ENCODE results near the gene CXXC1. TPM values are rescaled to one million over a fixed set of nuclear protein-coding genes. Genes with fewer than 3 reads are reported as not detected.

CXXC1 gene
- total RNA-seq, 1 donor from 2014 or later: 35.0 TPM

- no peaks in the 10 kb centered on the region for H3K36me3 ChIP-seq
- H3K4me3 Mint-ChIP-seq: no peak overlapping the region
Measured at GRCh38 chr18:50285071-50285470, 2.4 kb downstream of the CXXC1 start.

GRCh38 chr18:50284255-50284885, 3.1 kb downstream of the CXXC1 start:
- peaks cover 29% of the 10 kb centered on the region for H3K79me2 ChIP-seq (ENCODE audit: low read depth)
- no peaks in the 10 kb centered on the region for H3K9me3 Mint-ChIP-seq
- no peak overlapping the region for H3K27ac Mint-ChIP-seq
- no peak overlapping the region for H3K9ac ChIP-seq
- H3K4me1 Mint-ChIP-seq: peaks cover 29% of the 10 kb centered on the region
- peak overlapping the region; percentile 70 for H3K4me3 Mint-ChIP-seq
- no peak for TF ChIP-seq CTCF (IDR thresholded peaks at IDR 0.05)
- no peak for TF ChIP-seq EZH2phosphoT487 (IDR thresholded peaks at IDR 0.05)
- TF ChIP-seq EZH2 (IDR thresholded peaks at IDR 0.05): no peak
- peaks cover 14% of the 10 kb centered on the region for H3K4me1 ChIP-seq
- peaks cover 14% of the 10 kb centered on the region for H3K27me3 Mint-ChIP-seq (ENCODE audit: insufficient read depth, low read depth)
- H3K4me2 ChIP-seq: no peak overlapping the region
- no peak overlapping the region for H3K4me3 ChIP-seq
- no peak for DNase-seq (ENCODE audit: low spot score)
- peaks cover under 1% of the 10 kb centered on the region for H4K20me1 ChIP-seq (ENCODE audit: low read depth)
- no peak overlapping the region for H2AFZ ChIP-seq (replicated peaks)
- no peaks in the 10 kb centered on the region for H3K36me3 ChIP-seq
- H3K27ac ChIP-seq: no peak overlapping the region
- H3K27me3 ChIP-seq: no peaks in the 10 kb centered on the region
- H3K36me3 Mint-ChIP-seq: peaks cover 28% of the 10 kb centered on the region
- H3F3A ChIP-seq (ENCODE audit: low read depth): peaks cover 11% of the 10 kb centered on the region
- no peaks in the 10 kb centered on the region for H3K9me3 ChIP-seq (ENCODE audit: low read depth)

More at GRCh38 chr18:50285071-50285470, 2.4 kb downstream of the CXXC1 start:
- no peaks in the 10 kb centered on the region for H3K27me3 ChIP-seq
- Mint-ChIP-seq H3K36me3 (peaks cover 27% of the 10 kb centered on the region), H3K27me3 (ENCODE audit: insufficient read depth, low read depth) (peaks cover 14% of the 10 kb centered on the region), H3K27ac (no peak overlapping the region), H3K4me1 (peaks cover 28% of the 10 kb centered on the region), H3K9me3 (no peaks in the 10 kb centered on the region)
- H3K4me3 ChIP-seq: no peak overlapping the region
- H3K9me3 ChIP-seq (ENCODE audit: low read depth): no peaks in the 10 kb centered on the region
- no peak overlapping the region for H3K27ac ChIP-seq
- DNase-seq (ENCODE audit: low spot score): no peak
- no peak overlapping the region for H3K4me2 ChIP-seq
- TF ChIP-seq CTCF (IDR thresholded peaks at IDR 0.05) (no peak), EZH2phosphoT487 (IDR thresholded peaks at IDR 0.05) (no peak)
- H3F3A ChIP-seq (ENCODE audit: low read depth): peaks cover 11% of the 10 kb centered on the region
- H3K79me2 ChIP-seq (ENCODE audit: low read depth): peaks cover 22% of the 10 kb centered on the region
- H3K9ac ChIP-seq: no peak overlapping the region
- peaks cover 11% of the 10 kb centered on the region for H3K4me1 ChIP-seq
- no peaks in the 10 kb centered on the region for H4K20me1 ChIP-seq (ENCODE audit: low read depth)
- H2AFZ ChIP-seq (replicated peaks): no peak overlapping the region

- Histone ChIP-seq H3K4me1 (peaks cover 14% of the 10 kb centered on the region), H3K36me3 (peaks cover 5% of the 10 kb centered on the region), H3K4me2 (no peak overlapping the region), H3K9ac (no peak overlapping the region), H3K27ac (no peak overlapping the region), H2AFZ (replicated peaks) (no peak overlapping the region), H4K20me1 (ENCODE audit: low read depth) (peaks cover 8% of the 10 kb centered on the region), H3F3A (ENCODE audit: low read depth) (peaks cover 11% of the 10 kb centered on the region), H3K79me2 (ENCODE audit: low read depth) (peaks cover 36% of the 10 kb centered on the region), H3K9me3 (ENCODE audit: low read depth) (no peaks in the 10 kb centered on the region), H3K27me3 (no peaks in the 10 kb centered on the region), H3K4me3 (no peak overlapping the region)
- TF ChIP-seq CTCF (IDR thresholded peaks at IDR 0.05) (no peak), EZH2phosphoT487 (IDR thresholded peaks at IDR 0.05) (no peak), EZH2 (IDR thresholded peaks at IDR 0.05) (no peak)
- Mint-ChIP-seq H3K27me3 (ENCODE audit: insufficient read depth, low read depth) (peaks cover 14% of the 10 kb centered on the region), H3K9me3 (no peaks in the 10 kb centered on the region), H3K27ac (no peak overlapping the region), H3K36me3 (peaks cover 28% of the 10 kb centered on the region), H3K4me3 (peak overlapping the region; percentile 70), H3K4me1 (peaks cover 32% of the 10 kb centered on the region)
- DNase-seq (ENCODE audit: low spot score): no peak
Measured at GRCh38 chr18:50283469-50284209, 3.9 kb downstream of the CXXC1 start.
